GM21737 (cell line): ENCODE measurements around the gene NFIB.

Experiments used
- ATAC-seq: cut with Tn5 transposase; IDR thresholded peaks from one replicate; pipeline ENCODE4 v1.9.1; 2021; ENCODE audit warnings: mild to moderate bottlenecking, moderate library complexity; ENCODE audit not compliant: unreplicated experiment

The NFIB gene

DNA sequence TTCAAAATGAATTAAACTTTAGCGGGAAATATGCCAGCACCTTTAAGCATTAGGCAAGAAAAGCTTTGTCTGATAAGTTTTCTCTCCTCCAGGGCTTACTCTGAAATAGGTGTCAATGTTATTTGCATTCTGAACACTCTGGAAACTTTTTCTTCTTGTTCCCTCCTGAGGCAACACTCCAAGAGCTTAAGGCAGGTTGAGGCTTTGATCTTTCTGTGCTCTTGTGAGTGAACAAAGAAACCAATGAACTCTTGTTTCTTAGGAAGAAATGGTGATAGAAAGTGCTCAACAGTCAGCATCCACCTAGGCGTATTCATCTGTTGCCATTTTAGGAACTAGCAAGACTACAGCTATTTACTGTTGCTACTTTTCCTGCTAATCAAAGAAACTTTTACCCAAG lies 259.8 kb downstream of the NFIB start:
- no peak for ATAC-seq

- no peak for ATAC-seq
Measured at GRCh38 chr9:14052359-14052758, 261.6 kb downstream of the NFIB start.

DNA sequence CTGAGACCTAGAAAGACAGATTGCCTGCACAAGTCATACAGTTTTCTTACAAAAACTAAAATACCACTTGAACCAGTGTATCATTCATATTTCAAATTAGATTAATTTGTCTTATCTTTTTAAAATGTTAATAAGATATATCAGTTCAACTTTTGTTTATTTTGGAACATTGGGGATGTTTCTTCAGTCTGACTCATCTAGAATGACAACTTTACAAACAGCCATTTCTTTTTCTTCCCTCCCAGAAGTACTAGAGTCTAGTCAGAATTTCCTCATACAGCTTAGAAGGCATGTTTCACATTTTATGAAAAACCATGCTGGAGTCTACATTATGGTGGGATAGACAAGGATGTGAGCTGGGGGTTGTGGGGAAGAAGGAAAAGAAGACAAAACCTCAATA lies 262.5 kb downstream of the NFIB start:
- no peak for ATAC-seq

DNA sequence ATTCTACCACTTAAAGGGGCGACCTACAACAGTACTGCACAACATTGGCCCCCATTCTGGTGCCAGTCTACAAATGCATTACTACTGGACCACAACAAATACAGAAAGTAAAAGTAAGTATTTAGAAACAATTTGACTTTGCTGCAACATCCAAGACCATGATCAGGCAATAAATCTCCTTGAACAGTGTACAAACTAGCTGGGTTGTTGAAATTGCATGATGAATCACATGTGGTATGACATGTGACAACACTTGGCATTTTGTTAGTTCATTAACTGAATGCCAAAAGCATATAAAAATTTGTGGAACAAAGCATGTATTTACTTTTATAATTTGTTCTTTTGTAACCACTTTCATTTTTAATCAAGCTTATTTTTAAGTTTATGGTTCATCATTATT lies 270.5 kb downstream of the NFIB start:
- ATAC-seq = no peak

DNA sequence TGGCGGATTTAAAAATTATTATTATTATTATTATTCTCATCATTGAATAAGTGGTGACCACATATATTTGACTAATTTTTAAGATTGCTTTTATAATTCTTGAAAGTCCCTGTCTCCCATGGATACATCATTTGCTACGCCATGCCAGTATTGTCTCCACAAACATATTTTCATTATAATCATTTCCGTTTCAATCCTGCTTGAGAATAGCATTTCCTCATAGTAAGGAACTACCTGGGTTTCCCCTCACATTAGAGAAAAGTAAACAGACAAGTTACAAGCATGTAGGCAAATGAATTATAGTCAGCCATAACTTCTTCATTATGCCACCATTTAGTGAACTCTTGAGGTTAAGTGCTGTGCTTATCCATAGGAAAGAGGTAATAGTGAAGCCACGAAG lies 276.6 kb downstream of the NFIB start:
- no peak for ATAC-seq

GRCh38 chr9:14033067-14033466 lies 280.9 kb downstream of the NFIB start:
- no peak for ATAC-seq
